Esophagus squamous epithelium (tissue), 5 donors: Measurements from ENCODE around the gene SLC2A4. TPM values are rescaled to one million over a fixed set of nuclear protein-coding genes. Genes with fewer than 3 reads are reported as not detected.
A peak's percentile ranks its signal among the peaks of the same experiment; 100 is the strongest.

ENCODE experiments used
- DNase-seq: peaks from one replicate; lab custom pipeline; 2025; lab: John Stamatoyannopoulos, UW
- H3K27ac ChIP-seq, 4 donors: fragments of 200-600 bp; sonication (generic); one replicate each; pipeline ENCODE4 v1.5.1; 2016 to 2019; ENCODE audit warnings: mild to moderate bottlenecking in 1 of 4
- H3K27me3 ChIP-seq, 4 donors: fragments of 200-600 bp; sonication (generic); 1 replicate in 3 of 4; 2 replicates in 1 of 4; pipeline versions ENCODE4 v1.5.1 to v1.6.0; 2017 to 2021; ENCODE audit warnings: antibody characterized with exemption in 1 of 4
- H3K36me3 ChIP-seq, 3 donors: fragments of 200-600 bp; sonication (generic); one replicate each; pipeline ENCODE4 v1.5.1; 2016 to 2019
- H3K4me1 ChIP-seq, 3 donors: fragments of 200-600 bp; sonication (generic); one replicate each; pipeline ENCODE4 v1.5.1; 2017 to 2019
- H3K4me3 ChIP-seq, 4 donors: fragments of 200-600 bp; sonication (generic); 1 replicate in 3 of 4; 2 replicates in 1 of 4; pipeline ENCODE4 v1.5.1; 2016 to 2019; ENCODE audit warnings: mild to moderate bottlenecking in 2 of 4, moderate library complexity in 1 of 4
- H3K9me3 ChIP-seq, 3 donors: fragments of 200-600 bp; sonication (generic); one replicate each; pipeline ENCODE4 v1.5.1; 2016 to 2019
- POLR2A ChIP-seq, 4 donors: fragments of 450-650 bp; IDR thresholded peaks; one replicate each; pipeline ENCODE4 v1.6.1; 2017; ENCODE audit warnings: antibody characterized with exemption in 4 of 4, mild to moderate bottlenecking in 4 of 4, moderate library complexity in 3 of 4
- WGBS, 2 donors: methylation state at CpG; one replicate each; pipeline ENCODE4 v1.1.5; 2018; 5-methylcytosine and 5-hydroxymethylcytosine counted together
- intact Hi-C: fragments of 100-400 bp; cut with DNase I; formaldehyde crosslinking; loops from one replicate; pipeline ENCODE4 v1.15.0; 2022
- total RNA-seq, 4 donors: library from RNA; depleted of rRNA; stranded (reverse); fragments of >200 nt; gene quantifications; one replicate each; pipeline ENCODE4 v1.1.0, GENCODE V29; 2016
- TF ChIP-seq, protein P1 (sequence below), 6 experiments: fragments of 450-650 bp in 4 of 6; fragments of 200-600 bp in 2 of 6; sonication (generic) in 2 of 6; IDR thresholded peaks; one replicate each; pipeline ENCODE4 v1.5.1; 2016 to 2019; ENCODE audit warnings: antibody characterized with exemption in 6 of 6, mild to moderate bottlenecking in 4 of 6, moderate library complexity in 4 of 6
- donor health status: DM: yes; HTN: yes; CAD: no.

Gene SLC2A4
- total RNA-seq, 4 donors from 2014 or later: 0.83 to 21.7 (median 2.5) TPM

DNA sequence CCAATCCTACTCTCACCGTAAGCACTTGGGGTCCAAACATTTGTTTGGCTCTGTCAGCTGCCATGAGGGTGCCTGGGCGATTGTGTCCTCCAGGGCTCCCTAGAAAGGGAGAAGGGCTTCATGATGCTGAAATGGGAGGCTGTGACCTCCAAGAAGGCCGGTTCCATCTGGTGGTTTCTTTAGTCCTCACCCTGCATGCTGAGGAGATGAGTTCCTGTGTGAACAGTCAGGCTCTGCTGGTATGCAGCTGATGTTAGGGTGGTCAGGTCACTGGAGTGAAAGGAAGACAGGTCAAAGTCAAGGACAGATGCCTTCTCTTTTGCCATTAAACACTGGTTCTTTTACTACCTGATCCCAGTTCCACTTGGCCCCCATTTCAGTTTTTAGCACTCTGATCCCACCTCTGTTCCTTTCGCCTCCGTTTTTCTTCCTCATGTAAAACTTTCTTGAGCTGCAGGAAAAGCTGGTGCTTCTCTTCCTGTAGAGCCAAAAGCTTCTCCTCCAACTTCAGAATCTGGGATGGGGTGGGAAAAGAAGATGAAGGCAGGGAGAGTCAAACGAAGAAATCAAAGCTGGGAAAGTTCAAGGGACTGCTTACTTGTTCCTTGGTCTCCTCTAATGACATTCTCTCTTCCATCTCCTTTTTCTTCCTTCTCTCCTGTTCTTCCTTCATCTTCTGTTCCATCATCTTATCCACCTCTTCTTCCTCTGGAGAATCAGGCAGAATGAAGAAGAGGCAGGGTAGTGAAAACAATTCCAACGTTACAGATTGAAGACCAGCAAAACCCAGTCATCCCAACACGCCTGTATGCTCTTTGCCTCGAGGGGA, 32.6 kb downstream of the SLC2A4 start:
- TF ChIP-seq POLR2A (IDR thresholded peaks at IDR 0.05): no peak
- TF ChIP-seq, protein P1, sequence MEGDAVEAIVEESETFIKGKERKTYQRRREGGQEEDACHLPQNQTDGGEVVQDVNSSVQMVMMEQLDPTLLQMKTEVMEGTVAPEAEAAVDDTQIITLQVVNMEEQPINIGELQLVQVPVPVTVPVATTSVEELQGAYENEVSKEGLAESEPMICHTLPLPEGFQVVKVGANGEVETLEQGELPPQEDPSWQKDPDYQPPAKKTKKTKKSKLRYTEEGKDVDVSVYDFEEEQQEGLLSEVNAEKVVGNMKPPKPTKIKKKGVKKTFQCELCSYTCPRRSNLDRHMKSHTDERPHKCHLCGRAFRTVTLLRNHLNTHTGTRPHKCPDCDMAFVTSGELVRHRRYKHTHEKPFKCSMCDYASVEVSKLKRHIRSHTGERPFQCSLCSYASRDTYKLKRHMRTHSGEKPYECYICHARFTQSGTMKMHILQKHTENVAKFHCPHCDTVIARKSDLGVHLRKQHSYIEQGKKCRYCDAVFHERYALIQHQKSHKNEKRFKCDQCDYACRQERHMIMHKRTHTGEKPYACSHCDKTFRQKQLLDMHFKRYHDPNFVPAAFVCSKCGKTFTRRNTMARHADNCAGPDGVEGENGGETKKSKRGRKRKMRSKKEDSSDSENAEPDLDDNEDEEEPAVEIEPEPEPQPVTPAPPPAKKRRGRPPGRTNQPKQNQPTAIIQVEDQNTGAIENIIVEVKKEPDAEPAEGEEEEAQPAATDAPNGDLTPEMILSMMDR (IDR thresholded peaks at IDR 0.05): no peak
- Histone ChIP-seq H3K27ac (peak overlapping the region; percentile 92 to 99 (median 96)), H3K27me3 (no peaks in the 10 kb centered on the region), H3K9me3 (no peaks in the 10 kb centered on the region), H3K4me1 (peaks cover 33 to 74% (median 46%) of the 10 kb centered on the region in 3 donors), H3K36me3 (peaks cover 39 to 78% (median 59%) of the 10 kb centered on the region in 3 donors), H3K4me3 (peak overlapping the region; percentile 85 to 94 (median 90))
- intact Hi-C loops: no loop called here
- 39 to 40% methylated on average over 9 of the region's 9 CpGs for WGBS, 2 donors
- DNase-seq: no peak

- WGBS, 2 donors: 0% methylated on average over 5 to 8 of the region's 95 CpGs
- no peaks in the 10 kb centered on the region for H3K27me3 ChIP-seq
- peaks cover 35 to 79% (median 54%) of the 10 kb centered on the region in 3 donors for H3K36me3 ChIP-seq
- H3K4me1 ChIP-seq: peaks cover 25 to 66% (median 37%) of the 10 kb centered on the region in 3 donors
- intact Hi-C loops: no loop called here
- H3K27ac ChIP-seq: peak within 1 kb of the TSS; percentile 92 to 99 (median 96)
- H3K4me3 ChIP-seq: peak within 1 kb of the TSS; percentile 85 to 94 (median 90)
- TF ChIP-seq POLR2A (IDR thresholded peaks at IDR 0.05): peak in 3 of 4 donors; percentile 81 to 88 (median 83)
- TF ChIP-seq, protein P1 (IDR thresholded peaks at IDR 0.05): peak in 1 of 6 experiments; percentile 17
- H3K9me3 ChIP-seq: no peaks in the 10 kb centered on the region
- peak; percentile 67 for DNase-seq
Observed at GRCh38 chr17:7314719-7315569, 33.4 kb downstream of the SLC2A4 start, which contains the start of gene GPS2. TSS of gene GPS2 (minus strand) at chr17:7315360. CDS start at chr17:7315052, 308 bp downstream.

- no peak for DNase-seq
- H3K9me3 ChIP-seq: no peaks in the 10 kb centered on the region
- H3K27me3 ChIP-seq: no peaks in the 10 kb centered on the region
- peak overlapping the region; percentile 92 to 99 (median 96) for H3K27ac ChIP-seq
- intact Hi-C loops: no loop called here
- peak overlapping the region; percentile 85 to 94 (median 90) for H3K4me3 ChIP-seq
- 33 to 54% methylated on average over 7 to 9 of the region's 30 CpGs for WGBS, 2 donors
- TF ChIP-seq, protein P1 (IDR thresholded peaks at IDR 0.05): no peak
- no peak for TF ChIP-seq POLR2A (IDR thresholded peaks at IDR 0.05)
- H3K4me1 ChIP-seq: peaks cover 22 to 58% (median 31%) of the 10 kb centered on the region in 3 donors
- peaks cover 34 to 79% (median 53%) of the 10 kb centered on the region in 3 donors for H3K36me3 ChIP-seq
Observed at GRCh38 chr17:7315570-7316235, 34.2 kb downstream of the SLC2A4 start.

DNA sequence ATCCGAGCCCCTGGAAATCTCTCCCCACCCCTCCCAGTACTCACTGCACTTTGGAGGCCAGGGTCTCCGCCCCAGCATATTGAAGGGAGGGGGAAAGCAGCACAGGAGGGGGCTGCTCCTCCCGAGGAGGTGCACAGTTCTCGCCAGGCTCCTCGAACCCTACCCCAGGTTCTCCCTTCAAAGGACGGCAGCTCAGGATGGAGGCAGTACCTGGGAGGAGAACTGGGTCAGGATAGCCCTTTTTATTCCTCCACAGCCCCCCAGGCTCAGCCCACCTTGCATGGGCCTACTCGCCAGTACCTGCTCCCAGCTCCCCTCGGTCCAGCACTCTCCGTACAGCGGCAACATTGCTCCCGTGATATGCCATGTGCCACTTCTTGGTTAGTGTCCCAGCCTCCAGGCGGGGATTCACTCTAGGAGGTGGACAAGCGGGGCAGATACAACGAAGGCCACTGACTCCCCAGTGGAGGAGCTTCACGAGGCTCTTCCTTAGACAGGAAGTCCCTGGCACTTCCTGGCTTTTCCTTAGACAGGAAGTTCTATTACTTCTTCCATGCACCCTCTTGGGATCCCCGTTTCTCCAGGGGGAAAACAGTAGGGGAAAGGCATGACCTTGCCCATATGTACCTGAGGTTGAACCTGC, 35.8 kb downstream of the SLC2A4 start:
- no peak for TF ChIP-seq POLR2A (IDR thresholded peaks at IDR 0.05)
- TF ChIP-seq, protein P1 (IDR thresholded peaks at IDR 0.05): no peak
- no peak overlapping the region for H3K4me3 ChIP-seq
- no peak for DNase-seq
- no peaks in the 10 kb centered on the region for H3K27me3 ChIP-seq
- WGBS, 2 donors: 82 to 91% methylated on average over 11 to 13 of the region's 16 CpGs
- H3K9me3 ChIP-seq: no peaks in the 10 kb centered on the region
- no peak overlapping the region for H3K27ac ChIP-seq
- intact Hi-C loops: no loop called here
- peaks cover 38 to 79% (median 55%) of the 10 kb centered on the region in 3 donors for H3K36me3 ChIP-seq
- H3K4me1 ChIP-seq: peaks cover 22 to 43% (median 28%) of the 10 kb centered on the region in 3 donors
